Fibroblast of villous mesenchyme (primary cell): ENCODE measurements around the gene MAPK14. TPM values are rescaled to one million over a fixed set of nuclear protein-coding genes. Genes with fewer than 3 reads are reported as not detected.
A peak's percentile ranks its signal among the peaks of the same experiment; 100 is the strongest.

Experiments used
- DNase-seq: peaks from one replicate; pipeline ENCODE4 v3.0.0-alpha.2; 2010; ENCODE audit warnings: low read depth
- H3K4me3 ChIP-seq: 2 replicates; pipeline ENCODE4 v1.5.1; 2011; ENCODE audit warnings: low read depth, mild to moderate bottlenecking, low read length
- CTCF ChIP-seq: IDR thresholded peaks from 2 replicates; pipeline ENCODE4 v1.5.1; 2012; ENCODE audit warnings: low read depth, mild to moderate bottlenecking, low read length; ENCODE audit not compliant: insufficient read depth
- total RNA-seq: library from RNA; depleted of rRNA; stranded (reverse); fragments of >200 nt; gene quantifications from 2 replicates; pipeline ENCODE4 v1.2.3, GENCODE V29; 2012

Gene MAPK14
- total RNA-seq, 1 donor = 86.8 TPM

- no peak for DNase-seq
- no peak for TF ChIP-seq CTCF
- H3K4me3 ChIP-seq = no peak overlapping the region
Observed at GRCh38 chr6:36050947-36051710, 23.5 kb downstream of the MAPK14 start.

- no peak overlapping the region for H3K4me3 ChIP-seq
- no peak for TF ChIP-seq CTCF
- DNase-seq = peak; percentile 44
Observed at GRCh38 chr6:36052097-36052496, 24.5 kb downstream of the MAPK14 start.

- no peak for TF ChIP-seq CTCF
- DNase-seq = peak; percentile 86
- H3K4me3 ChIP-seq = no peak overlapping the region
Observed at GRCh38 chr6:36053878-36054277, 26.3 kb downstream of the MAPK14 start.

GRCh38 chr6:36054415-36054814, 26.8 kb downstream of the MAPK14 start:
- H3K4me3 ChIP-seq = no peak overlapping the region
- no peak for TF ChIP-seq CTCF
- peak; percentile 45 for DNase-seq

GRCh38 chr6:36054956-36055355, 27.3 kb downstream of the MAPK14 start:
- no peak for TF ChIP-seq CTCF
- no peak overlapping the region for H3K4me3 ChIP-seq
- DNase-seq = no peak

GRCh38 chr6:36056178-36056577, 28.6 kb downstream of the MAPK14 start:
- no peak for TF ChIP-seq CTCF
- DNase-seq = no peak

GRCh38 chr6:36061236-36061635, 33.6 kb downstream of the MAPK14 start:
- H3K4me3 ChIP-seq = no peak overlapping the region
- TF ChIP-seq CTCF = no peak
- no peak for DNase-seq

More at GRCh38 chr6:36056178-36056577, 28.6 kb downstream of the MAPK14 start:
- H3K4me3 ChIP-seq = no peak overlapping the region
